ENCODE measurements around the gene APC.

APC gene

GRCh38 chr5:112735702-112736101, 2.0 kb upstream of the APC start:
- no peak overlapping the region for H3K4me3 Mint-ChIP-seq
- no peak overlapping the region for H3K27ac Mint-ChIP-seq
- no peaks in the 10 kb centered on the region for H3K9me3 Mint-ChIP-seq
- no peak for DNase-seq
- TF ChIP-seq, protein P1, sequence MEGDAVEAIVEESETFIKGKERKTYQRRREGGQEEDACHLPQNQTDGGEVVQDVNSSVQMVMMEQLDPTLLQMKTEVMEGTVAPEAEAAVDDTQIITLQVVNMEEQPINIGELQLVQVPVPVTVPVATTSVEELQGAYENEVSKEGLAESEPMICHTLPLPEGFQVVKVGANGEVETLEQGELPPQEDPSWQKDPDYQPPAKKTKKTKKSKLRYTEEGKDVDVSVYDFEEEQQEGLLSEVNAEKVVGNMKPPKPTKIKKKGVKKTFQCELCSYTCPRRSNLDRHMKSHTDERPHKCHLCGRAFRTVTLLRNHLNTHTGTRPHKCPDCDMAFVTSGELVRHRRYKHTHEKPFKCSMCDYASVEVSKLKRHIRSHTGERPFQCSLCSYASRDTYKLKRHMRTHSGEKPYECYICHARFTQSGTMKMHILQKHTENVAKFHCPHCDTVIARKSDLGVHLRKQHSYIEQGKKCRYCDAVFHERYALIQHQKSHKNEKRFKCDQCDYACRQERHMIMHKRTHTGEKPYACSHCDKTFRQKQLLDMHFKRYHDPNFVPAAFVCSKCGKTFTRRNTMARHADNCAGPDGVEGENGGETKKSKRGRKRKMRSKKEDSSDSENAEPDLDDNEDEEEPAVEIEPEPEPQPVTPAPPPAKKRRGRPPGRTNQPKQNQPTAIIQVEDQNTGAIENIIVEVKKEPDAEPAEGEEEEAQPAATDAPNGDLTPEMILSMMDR (IDR thresholded peaks at IDR 0.05), result no peak
- H3K36me3 Mint-ChIP-seq (ENCODE audit: low read depth), result peaks cover under 1% of the 10 kb centered on the region
- peaks cover 5% of the 10 kb centered on the region for H3K27me3 Mint-ChIP-seq (ENCODE audit: low read depth, poor library complexity)
- peaks cover 28% of the 10 kb centered on the region for H3K4me1 Mint-ChIP-seq

GRCh38 chr5:112737070-112737462, 619 bp upstream of the APC start:
- H3K4me1 Mint-ChIP-seq, result peaks cover 28% of the 10 kb centered on the region
- H3K4me3 Mint-ChIP-seq, result peak overlapping the region; percentile 96
- TF ChIP-seq, protein P1 (IDR thresholded peaks at IDR 0.05), result no peak
- H3K27ac Mint-ChIP-seq, result no peak overlapping the region
- no peak for DNase-seq
- peaks cover 5% of the 10 kb centered on the region for H3K27me3 Mint-ChIP-seq (ENCODE audit: low read depth, poor library complexity)
- no peaks in the 10 kb centered on the region for H3K9me3 Mint-ChIP-seq
- H3K36me3 Mint-ChIP-seq (ENCODE audit: low read depth), result peaks cover 4% of the 10 kb centered on the region

DNA sequence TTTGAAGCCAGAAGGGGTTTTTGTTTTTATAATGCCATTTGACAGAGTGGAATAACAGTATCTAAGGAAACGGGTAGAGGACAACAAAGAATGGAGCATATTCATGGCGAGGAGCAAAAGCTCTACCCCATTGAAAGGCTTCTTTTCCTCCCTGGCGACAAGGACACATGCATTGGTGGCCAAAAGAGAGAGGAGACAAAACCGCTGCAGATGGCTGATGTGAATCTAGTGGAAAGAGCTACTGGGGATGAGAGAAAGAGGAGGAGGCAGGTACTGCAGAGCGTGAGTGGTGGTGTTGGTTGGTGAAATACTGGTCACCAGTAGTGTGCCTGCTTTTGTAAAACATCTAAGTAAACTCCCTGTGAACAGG, 491 bp downstream of the APC start:
- DNase-seq, result peak; percentile 4
- Mint-ChIP-seq H3K27me3 (ENCODE audit: low read depth, poor library complexity) (peaks cover 5% of the 10 kb centered on the region), H3K27ac (peak overlapping the region; percentile 63), H3K4me1 (peaks cover 26% of the 10 kb centered on the region), H3K4me3 (peak overlapping the region; percentile 96), H3K9me3 (no peaks in the 10 kb centered on the region), H3K36me3 (ENCODE audit: low read depth) (peaks cover 4% of the 10 kb centered on the region)
- TF ChIP-seq, protein P1 (IDR thresholded peaks at IDR 0.05), result no peak

DNA sequence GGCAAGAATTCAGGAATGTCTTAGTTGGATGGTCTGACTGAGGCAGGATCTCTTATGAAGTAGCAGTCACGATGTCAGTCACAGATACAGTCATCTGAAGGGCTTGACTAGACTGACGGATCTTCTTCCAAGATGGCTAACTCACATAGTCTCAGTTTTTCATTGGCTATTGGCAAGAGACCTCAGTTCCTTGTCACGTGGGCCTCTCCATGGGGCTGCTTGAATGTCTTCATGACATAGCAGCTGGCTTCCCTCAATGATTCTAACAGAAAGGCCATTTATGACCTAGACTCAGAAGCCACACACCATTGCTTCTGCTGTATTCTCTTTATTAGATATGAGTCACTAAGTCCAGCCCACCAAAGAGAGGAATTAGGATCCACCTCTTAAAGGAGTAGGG, 4.7 kb downstream of the APC start:
- no peak for DNase-seq
- Mint-ChIP-seq H3K4me3 (no peak overlapping the region), H3K9me3 (no peaks in the 10 kb centered on the region), H3K4me1 (peaks cover 11% of the 10 kb centered on the region), H3K36me3 (ENCODE audit: low read depth) (peaks cover 4% of the 10 kb centered on the region), H3K27me3 (ENCODE audit: low read depth, poor library complexity) (peaks cover 5% of the 10 kb centered on the region), H3K27ac (no peak overlapping the region)
- TF ChIP-seq, protein P1 (IDR thresholded peaks at IDR 0.05), result no peak

GRCh38 chr5:112743631-112744030, 5.9 kb downstream of the APC start:
- no peaks in the 10 kb centered on the region for H3K27me3 Mint-ChIP-seq (ENCODE audit: low read depth, poor library complexity)
- no peak overlapping the region for H3K27ac Mint-ChIP-seq
- peaks cover 11% of the 10 kb centered on the region for H3K36me3 Mint-ChIP-seq (ENCODE audit: low read depth)
- H3K4me1 Mint-ChIP-seq, result no peaks in the 10 kb centered on the region
- TF ChIP-seq, protein P1 (IDR thresholded peaks at IDR 0.05), result no peak
- no peak for DNase-seq
- H3K9me3 Mint-ChIP-seq, result no peaks in the 10 kb centered on the region
- H3K4me3 Mint-ChIP-seq, result no peak overlapping the region

DNA sequence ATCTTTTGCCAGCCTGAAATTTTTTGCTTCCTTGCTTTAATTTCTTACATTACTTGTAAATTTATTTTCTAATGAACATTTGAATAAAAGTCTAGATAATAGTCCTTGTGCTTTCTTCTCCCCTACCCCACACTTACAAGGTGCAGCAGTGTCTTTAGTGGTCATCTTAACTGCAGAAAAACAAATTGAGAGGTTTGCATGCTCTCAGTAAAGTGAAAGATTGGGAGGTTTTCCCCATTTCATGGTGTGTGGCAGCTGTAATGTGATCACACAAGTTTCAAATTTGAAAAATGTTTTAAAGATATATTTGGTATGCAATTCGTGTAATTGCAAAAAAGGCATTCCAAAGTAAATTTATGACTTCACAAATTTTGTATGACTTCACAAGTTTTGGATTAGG, 14.7 kb downstream of the APC start:
- TF ChIP-seq, protein P1 (IDR thresholded peaks at IDR 0.05), result no peak
- Mint-ChIP-seq H3K4me1 (peaks cover 14% of the 10 kb centered on the region), H3K4me3 (no peak overlapping the region), H3K9me3 (no peaks in the 10 kb centered on the region), H3K27ac (peak overlapping the region; percentile 39), H3K36me3 (ENCODE audit: low read depth) (peaks cover 12% of the 10 kb centered on the region), H3K27me3 (ENCODE audit: low read depth, poor library complexity) (no peaks in the 10 kb centered on the region)
- no peak for DNase-seq
